ENCODE data around the gene ACOX3. TPM values are rescaled to one million over a fixed set of nuclear protein-coding genes. Genes with fewer than 3 reads are reported as not detected.

Gene ACOX3
- total and polyA plus RNA-seq, 11 donors = 16.9 to 51.6 (median 24.1) TPM

GRCh38 chr4:8329859-8330761 is 110.4 kb downstream of the ACOX3 start:
- no peaks in the 10 kb centered on the region for H3K36me3 ChIP-seq
- WGBS, 4 donors = 73 to 86% (median 84%) methylated on average over 9 to 20 of the region's 20 CpGs
- intact Hi-C loops (cut with DNase I) = loop anchor here in 4 of 10 donors (2.0 to 10.0 kb wide), 4 partner anchors 55 to 75 kb away; no protein-coding TSS in a partner anchor
- peak in 2 of 5 donors; percentile 23 to 27 for DNase-seq
- ATAC-seq = peak in 3 of 4 donors; percentile 14 to 35 (median 27)
- TF ChIP-seq POLR2A (IDR thresholded peaks at IDR 0.05) (no peak), CTCF (IDR thresholded peaks at IDR 0.05) (no peak)
- H3K4me1 ChIP-seq = peaks cover 2 to 24% (median 15%) of the 10 kb centered on the region in 12 donors
- no peaks in the 10 kb centered on the region for H3K27me3 ChIP-seq
- H3K9me3 ChIP-seq = peaks cover 0 to 13% (median 3%) of the 10 kb centered on the region in 12 donors
- H3K4me3 ChIP-seq = no peak overlapping the region
- peak overlapping the region in 11 of 12 donors; percentile 1 to 85 (median 58) for H3K27ac ChIP-seq

GRCh38 chr4:8329560-8329858 is 111.0 kb downstream of the ACOX3 start:
- Histone ChIP-seq H3K27ac (peak overlapping the region in 5 of 12 donors; percentile 1 to 85 (median 81)), H3K9me3 (peaks cover 0 to 13% (median 3%) of the 10 kb centered on the region in 12 donors), H3K4me1 (peaks cover 2 to 25% (median 15%) of the 10 kb centered on the region in 12 donors), H3K4me3 (no peak overlapping the region), H3K27me3 (no peaks in the 10 kb centered on the region), H3K36me3 (no peaks in the 10 kb centered on the region)
- ATAC-seq (no peak), DNase-seq (peak in 1 of 5 donors; percentile 16)
- intact Hi-C loops (cut with DNase I) = loop anchor here in 2 of 10 donors (10.0 kb wide), 2 partner anchors 55 to 75 kb away; no protein-coding TSS in a partner anchor
- TF ChIP-seq POLR2A (IDR thresholded peaks at IDR 0.05) = no peak
- no peak for TF ChIP-seq CTCF (IDR thresholded peaks at IDR 0.05)
- WGBS, 4 donors = 77 to 82% (median 79%) methylated on average over 5 to 6 of the region's 6 CpGs

- H3K36me3 ChIP-seq = no peaks in the 10 kb centered on the region
- H3K27me3 ChIP-seq = no peaks in the 10 kb centered on the region
- H3K4me1 ChIP-seq = peaks cover 2 to 25% (median 15%) of the 10 kb centered on the region in 12 donors
- intact Hi-C loops (cut with DNase I) = loop anchor here in 2 of 10 donors (10.0 kb wide), 2 partner anchors 56 to 76 kb away; no protein-coding TSS in a partner anchor
- DNase-seq = peak in 1 of 5 donors; percentile 21
- no peak for TF ChIP-seq POLR2A (IDR thresholded peaks at IDR 0.05)
- no peak for TF ChIP-seq CTCF (IDR thresholded peaks at IDR 0.05)
- peaks cover 0 to 15% (median 3%) of the 10 kb centered on the region in 12 donors for H3K9me3 ChIP-seq
- H3K4me3 ChIP-seq = no peak overlapping the region
- peak overlapping the region in 1 of 12 donors; percentile 81 for H3K27ac ChIP-seq
- ATAC-seq = no peak
- 84 to 92% (median 89%) methylated on average over 9 to 13 of the region's 13 CpGs for WGBS, 4 donors
Measured at GRCh38 chr4:8328866-8329559, 111.5 kb downstream of the ACOX3 start.
